HEK293 (cell line): Measurements from ENCODE around the gene NDUFS7.

Experiments used
- GLIS2 ChIP-seq: fragments of 450-650 bp; formaldehyde crosslinking; IDR thresholded peaks from 2 replicates; pipeline ENCODE4 v1.5.1; 2016; ENCODE audit warnings: missing biosample characterization, missing genetic modification characterization
- PRDM1 ChIP-seq: fragments of 450-650 bp; formaldehyde crosslinking; IDR thresholded peaks from 2 replicates; pipeline ENCODE4; 2016; ENCODE audit warnings: missing biosample characterization, missing genetic modification characterization
- SALL2 ChIP-seq: fragments of 450-650 bp; formaldehyde crosslinking; IDR thresholded peaks from 2 replicates; pipeline ENCODE4 v1.5.0; 2017; ENCODE audit warnings: missing biosample characterization, mild to moderate bottlenecking, missing genetic modification characterization, borderline replicate concordance
- SCRT1 ChIP-seq: fragments of 450-650 bp; formaldehyde crosslinking; IDR thresholded peaks from 2 replicates; pipeline ENCODE4 v1.5.1; 2016; ENCODE audit warnings: missing biosample characterization, missing genetic modification characterization, borderline replicate concordance
- SCRT2 ChIP-seq: fragments of 450-650 bp; formaldehyde crosslinking; IDR thresholded peaks from 2 replicates; pipeline ENCODE4 v1.5.1; 2016; ENCODE audit warnings: missing biosample characterization, missing genetic modification characterization
- YY1 ChIP-seq: fragments of 450-650 bp; formaldehyde crosslinking; IDR thresholded peaks from 2 replicates; pipeline ENCODE4 v1.5.1; 2018; ENCODE audit warnings: missing biosample characterization, missing genetic modification characterization
- ZBTB48 ChIP-seq: fragments of 450-650 bp; formaldehyde crosslinking; IDR thresholded peaks from 2 replicates; pipeline ENCODE4 v1.5.1; 2016; ENCODE audit warnings: missing biosample characterization, missing genetic modification characterization
- ZBTB8A ChIP-seq: fragments of 450-650 bp; formaldehyde crosslinking; IDR thresholded peaks from 2 replicates; pipeline ENCODE4 v1.5.1; 2016; ENCODE audit warnings: missing biosample characterization, missing genetic modification characterization
- ZFHX2 ChIP-seq: fragments of 450-650 bp; formaldehyde crosslinking; conservative IDR thresholded peaks from 2 replicates; pipeline ENCODE4 v1.5.1; 2016; ENCODE audit warnings: missing biosample characterization, missing genetic modification characterization
- ZFP37 ChIP-seq: fragments of 450-650 bp; formaldehyde crosslinking; IDR thresholded peaks from 2 replicates; pipeline ENCODE4 v1.5.1; 2016; ENCODE audit warnings: missing biosample characterization, missing genetic modification characterization
- ZIC2 ChIP-seq: fragments of 450-650 bp; formaldehyde crosslinking; IDR thresholded peaks from 2 replicates; pipeline ENCODE4 v1.5.1; 2016; ENCODE audit warnings: missing biosample characterization, missing genetic modification characterization
- ZNF10 ChIP-seq: fragments of 450-650 bp; formaldehyde crosslinking; IDR thresholded peaks from 2 replicates; pipeline ENCODE4 v1.5.1; 2017; ENCODE audit warnings: missing biosample characterization, missing genetic modification characterization
- ZNF184 ChIP-seq: fragments of 450-650 bp; IDR thresholded peaks from 2 replicates; pipeline ENCODE4 v1.5.1; 2018; ENCODE audit warnings: missing biosample characterization, mild to moderate bottlenecking, missing genetic modification characterization
- ZNF341 ChIP-seq: fragments of 450-650 bp; formaldehyde crosslinking; IDR thresholded peaks from 2 replicates; pipeline ENCODE4; 2016; ENCODE audit warnings: low read depth, missing biosample characterization, missing genetic modification characterization
- ZNF394 ChIP-seq: fragments of 450-650 bp; formaldehyde crosslinking; IDR thresholded peaks from 2 replicates; pipeline ENCODE4 v1.5.1; 2016; ENCODE audit warnings: missing biosample characterization, missing genetic modification characterization, mild to moderate bottlenecking, moderate library complexity, borderline replicate concordance
- ZNF416 ChIP-seq: fragments of 450-650 bp; formaldehyde crosslinking; IDR thresholded peaks from 2 replicates; pipeline ENCODE4 v1.5.1; 2016; ENCODE audit warnings: missing biosample characterization, missing genetic modification characterization
- ZNF600 ChIP-seq: fragments of 450-650 bp; formaldehyde crosslinking; IDR thresholded peaks from 2 replicates; pipeline ENCODE4 v1.5.1; 2016; ENCODE audit warnings: missing biosample characterization, missing genetic modification characterization
- ZNF660 ChIP-seq: fragments of 450-650 bp; IDR thresholded peaks from 2 replicates; pipeline ENCODE4 v1.5.1; 2018; ENCODE audit warnings: missing biosample characterization, mild to moderate bottlenecking, missing genetic modification characterization
- ZNF785 ChIP-seq: fragments of 450-650 bp; formaldehyde crosslinking; IDR thresholded peaks from 2 replicates; pipeline ENCODE4 v1.5.1; 2016; ENCODE audit warnings: missing biosample characterization, missing genetic modification characterization
- ZXDB ChIP-seq: fragments of 450-650 bp; formaldehyde crosslinking; IDR thresholded peaks from 2 replicates; pipeline ENCODE4 v1.5.1; 2016; ENCODE audit warnings: missing biosample characterization, missing genetic modification characterization
- TF ChIP-seq, protein P1 (sequence below): fragments of 450-650 bp; formaldehyde crosslinking; IDR thresholded peaks from 2 replicates; pipeline ENCODE4 v1.5.1; 2017; ENCODE audit warnings: missing biosample characterization, missing genetic modification characterization
- TF ChIP-seq, protein P2 (sequence below): fragments of 450-650 bp; formaldehyde crosslinking; IDR thresholded peaks from 2 replicates; pipeline ENCODE4 v1.5.1; 2017; ENCODE audit warnings: missing biosample characterization, mild to moderate bottlenecking, missing genetic modification characterization, moderate library complexity
- TF ChIP-seq, protein P3 (sequence below): fragments of 450-650 bp; formaldehyde crosslinking; IDR thresholded peaks from 2 replicates; pipeline ENCODE4 v1.5.1; 2016; ENCODE audit warnings: missing biosample characterization, missing genetic modification characterization
- TF ChIP-seq, protein P4 (sequence below): fragments of 450-650 bp; formaldehyde crosslinking; IDR thresholded peaks from 2 replicates; pipeline ENCODE4 v1.5.1; 2016; ENCODE audit warnings: missing biosample characterization, missing genetic modification characterization
- TF ChIP-seq, protein P5 (sequence below): fragments of 450-650 bp; formaldehyde crosslinking; optimal IDR thresholded peaks from 2 replicates; pipeline ENCODE3; 2016; ENCODE audit warnings: missing biosample characterization, mild to moderate bottlenecking, missing genetic modification characterization
- TF ChIP-seq, protein P6 (sequence below): fragments of 450-650 bp; formaldehyde crosslinking; IDR thresholded peaks from 2 replicates; pipeline ENCODE4 v1.5.1; 2016; ENCODE audit warnings: missing biosample characterization, missing genetic modification characterization, low read depth
- TF ChIP-seq, protein P7 (sequence below): fragments of 450-650 bp; formaldehyde crosslinking; IDR thresholded peaks from 2 replicates; pipeline ENCODE4 v1.5.1; 2016; ENCODE audit warnings: missing biosample characterization, missing genetic modification characterization

NDUFS7 gene

DNA sequence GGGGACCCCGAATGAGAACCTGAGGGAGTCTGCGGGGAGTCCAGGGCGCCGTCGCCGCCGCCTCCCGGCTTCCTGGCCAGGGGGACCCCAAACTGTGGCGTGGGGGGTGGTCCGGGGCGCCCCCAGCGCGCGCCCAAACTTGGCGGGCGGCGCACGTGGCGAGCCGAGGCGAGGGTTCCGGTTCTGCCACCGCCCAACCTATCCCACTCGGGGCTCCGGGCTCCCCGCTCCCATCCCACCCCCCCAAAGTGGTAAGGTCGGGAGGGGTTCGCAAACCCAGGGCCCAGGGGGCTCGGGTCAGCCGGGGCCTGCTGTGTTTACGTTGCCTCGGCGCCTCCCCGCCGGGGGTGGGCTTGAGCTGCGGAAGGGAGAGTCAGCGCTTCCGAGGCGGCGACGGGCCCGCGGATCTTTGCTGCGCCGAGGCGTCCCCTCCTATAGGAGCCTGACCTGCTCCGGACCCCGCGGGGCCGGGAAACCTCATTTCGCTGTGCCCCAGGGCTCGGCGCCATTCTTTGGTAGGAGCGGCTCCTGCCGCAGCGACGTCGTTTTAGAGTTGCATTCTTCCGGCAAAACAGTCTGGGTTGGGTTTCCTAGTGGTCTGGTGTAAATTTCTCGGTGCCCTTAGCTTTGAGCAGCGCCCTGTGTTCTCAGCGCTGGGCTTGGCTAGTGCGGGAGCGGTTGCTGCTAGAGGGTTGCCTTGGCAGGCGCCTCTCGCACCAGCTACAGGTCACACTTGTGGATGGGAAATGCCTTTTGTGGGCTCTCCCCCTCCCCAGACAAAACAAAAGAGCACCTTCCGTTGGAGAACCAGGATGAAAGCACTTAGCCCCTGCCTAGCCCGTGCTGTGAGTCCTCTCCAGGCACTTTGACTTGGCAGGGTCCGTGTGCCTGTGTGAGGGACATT lies 24.8 kb downstream of the NDUFS7 start (continued):
- TF ChIP-seq, protein P1, sequence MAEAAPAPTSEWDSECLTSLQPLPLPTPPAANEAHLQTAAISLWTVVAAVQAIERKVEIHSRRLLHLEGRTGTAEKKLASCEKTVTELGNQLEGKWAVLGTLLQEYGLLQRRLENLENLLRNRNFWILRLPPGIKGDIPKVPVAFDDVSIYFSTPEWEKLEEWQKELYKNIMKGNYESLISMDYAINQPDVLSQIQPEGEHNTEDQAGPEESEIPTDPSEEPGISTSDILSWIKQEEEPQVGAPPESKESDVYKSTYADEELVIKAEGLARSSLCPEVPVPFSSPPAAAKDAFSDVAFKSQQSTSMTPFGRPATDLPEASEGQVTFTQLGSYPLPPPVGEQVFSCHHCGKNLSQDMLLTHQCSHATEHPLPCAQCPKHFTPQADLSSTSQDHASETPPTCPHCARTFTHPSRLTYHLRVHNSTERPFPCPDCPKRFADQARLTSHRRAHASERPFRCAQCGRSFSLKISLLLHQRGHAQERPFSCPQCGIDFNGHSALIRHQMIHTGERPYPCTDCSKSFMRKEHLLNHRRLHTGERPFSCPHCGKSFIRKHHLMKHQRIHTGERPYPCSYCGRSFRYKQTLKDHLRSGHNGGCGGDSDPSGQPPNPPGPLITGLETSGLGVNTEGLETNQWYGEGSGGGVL = peak; percentile 13; the same call in 1 of the 2 replicates
- TF ChIP-seq PRDM1 (tag by site-specific recombination) = no peak
- no peak for TF ChIP-seq ZNF416 (tag by site-specific recombination)
- TF ChIP-seq ZNF341 = peak; percentile 55
- TF ChIP-seq, protein P2, sequence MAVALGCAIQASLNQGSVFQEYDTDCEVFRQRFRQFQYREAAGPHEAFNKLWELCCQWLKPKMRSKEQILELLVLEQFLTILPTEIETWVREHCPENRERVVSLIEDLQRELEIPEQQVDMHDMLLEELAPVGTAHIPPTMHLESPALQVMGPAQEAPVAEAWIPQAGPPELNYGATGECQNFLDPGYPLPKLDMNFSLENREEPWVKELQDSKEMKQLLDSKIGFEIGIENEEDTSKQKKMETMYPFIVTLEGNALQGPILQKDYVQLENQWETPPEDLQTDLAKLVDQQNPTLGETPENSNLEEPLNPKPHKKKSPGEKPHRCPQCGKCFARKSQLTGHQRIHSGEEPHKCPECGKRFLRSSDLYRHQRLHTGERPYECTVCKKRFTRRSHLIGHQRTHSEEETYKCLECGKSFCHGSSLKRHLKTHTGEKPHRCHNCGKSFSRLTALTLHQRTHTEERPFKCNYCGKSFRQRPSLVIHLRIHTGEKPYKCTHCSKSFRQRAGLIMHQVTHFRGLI (tag by site-specific recombination) = peak; percentile 33; the same call in 1 of the 2 replicates
- TF ChIP-seq ZNF785 = no peak
- TF ChIP-seq SALL2 (tag by site-specific recombination) = no peak
- 0 out of 2 replicates have a peak, but pooled peaks have one; percentile 16 for TF ChIP-seq ZFP37 (tag by site-specific recombination)
- TF ChIP-seq SCRT1 (tag by site-specific recombination) = peak; percentile 99
- TF ChIP-seq, protein P3, sequence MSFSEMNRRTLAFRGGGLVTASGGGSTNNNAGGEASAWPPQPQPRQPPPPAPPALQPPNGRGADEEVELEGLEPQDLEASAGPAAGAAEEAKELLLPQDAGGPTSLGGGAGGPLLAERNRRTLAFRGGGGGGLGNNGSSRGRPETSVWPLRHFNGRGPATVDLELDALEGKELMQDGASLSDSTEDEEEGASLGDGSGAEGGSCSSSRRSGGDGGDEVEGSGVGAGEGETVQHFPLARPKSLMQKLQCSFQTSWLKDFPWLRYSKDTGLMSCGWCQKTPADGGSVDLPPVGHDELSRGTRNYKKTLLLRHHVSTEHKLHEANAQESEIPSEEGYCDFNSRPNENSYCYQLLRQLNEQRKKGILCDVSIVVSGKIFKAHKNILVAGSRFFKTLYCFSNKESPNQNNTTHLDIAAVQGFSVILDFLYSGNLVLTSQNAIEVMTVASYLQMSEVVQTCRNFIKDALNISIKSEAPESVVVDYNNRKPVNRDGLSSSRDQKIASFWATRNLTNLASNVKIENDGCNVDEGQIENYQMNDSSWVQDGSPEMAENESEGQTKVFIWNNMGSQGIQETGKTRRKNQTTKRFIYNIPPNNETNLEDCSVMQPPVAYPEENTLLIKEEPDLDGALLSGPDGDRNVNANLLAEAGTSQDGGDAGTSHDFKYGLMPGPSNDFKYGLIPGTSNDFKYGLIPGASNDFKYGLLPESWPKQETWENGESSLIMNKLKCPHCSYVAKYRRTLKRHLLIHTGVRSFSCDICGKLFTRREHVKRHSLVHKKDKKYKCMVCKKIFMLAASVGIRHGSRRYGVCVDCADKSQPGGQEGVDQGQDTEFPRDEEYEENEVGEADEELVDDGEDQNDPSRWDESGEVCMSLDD (tag by site-specific recombination) = peak; percentile 90
- TF ChIP-seq ZNF600 = peak; percentile 52; the same call in 1 of the 2 replicates
- TF ChIP-seq YY1 (tag by site-specific recombination) = peak; percentile 39; the same call in 1 of the 2 replicates
- no peak for TF ChIP-seq ZNF10 (tag by site-specific recombination)
- TF ChIP-seq, protein P4, sequence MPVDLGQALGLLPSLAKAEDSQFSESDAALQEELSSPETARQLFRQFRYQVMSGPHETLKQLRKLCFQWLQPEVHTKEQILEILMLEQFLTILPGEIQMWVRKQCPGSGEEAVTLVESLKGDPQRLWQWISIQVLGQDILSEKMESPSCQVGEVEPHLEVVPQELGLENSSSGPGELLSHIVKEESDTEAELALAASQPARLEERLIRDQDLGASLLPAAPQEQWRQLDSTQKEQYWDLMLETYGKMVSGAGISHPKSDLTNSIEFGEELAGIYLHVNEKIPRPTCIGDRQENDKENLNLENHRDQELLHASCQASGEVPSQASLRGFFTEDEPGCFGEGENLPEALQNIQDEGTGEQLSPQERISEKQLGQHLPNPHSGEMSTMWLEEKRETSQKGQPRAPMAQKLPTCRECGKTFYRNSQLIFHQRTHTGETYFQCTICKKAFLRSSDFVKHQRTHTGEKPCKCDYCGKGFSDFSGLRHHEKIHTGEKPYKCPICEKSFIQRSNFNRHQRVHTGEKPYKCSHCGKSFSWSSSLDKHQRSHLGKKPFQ (tag by site-specific recombination) = no peak
- TF ChIP-seq, protein P5, sequence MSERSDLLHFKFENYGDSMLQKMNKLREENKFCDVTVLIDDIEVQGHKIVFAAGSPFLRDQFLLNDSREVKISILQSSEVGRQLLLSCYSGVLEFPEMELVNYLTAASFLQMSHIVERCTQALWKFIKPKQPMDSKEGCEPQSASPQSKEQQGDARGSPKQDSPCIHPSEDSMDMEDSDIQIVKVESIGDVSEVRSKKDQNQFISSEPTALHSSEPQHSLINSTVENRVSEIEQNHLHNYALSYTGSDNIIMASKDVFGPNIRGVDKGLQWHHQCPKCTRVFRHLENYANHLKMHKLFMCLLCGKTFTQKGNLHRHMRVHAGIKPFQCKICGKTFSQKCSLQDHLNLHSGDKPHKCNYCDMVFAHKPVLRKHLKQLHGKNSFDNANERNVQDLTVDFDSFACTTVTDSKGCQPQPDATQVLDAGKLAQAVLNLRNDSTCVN (tag by site-specific recombination) = peak; percentile 84
- no peak for TF ChIP-seq ZNF184 (tag by site-specific recombination)
- no peak for TF ChIP-seq ZNF394 (tag by site-specific recombination)
- peak; percentile 1; the same call in 1 of the 2 replicates for TF ChIP-seq ZXDB (tag by site-specific recombination)
- TF ChIP-seq ZFHX2 (tag by site-specific recombination) = 0 out of 2 replicates have a peak, but pooled peaks have one; percentile 20
- TF ChIP-seq, protein P6, sequence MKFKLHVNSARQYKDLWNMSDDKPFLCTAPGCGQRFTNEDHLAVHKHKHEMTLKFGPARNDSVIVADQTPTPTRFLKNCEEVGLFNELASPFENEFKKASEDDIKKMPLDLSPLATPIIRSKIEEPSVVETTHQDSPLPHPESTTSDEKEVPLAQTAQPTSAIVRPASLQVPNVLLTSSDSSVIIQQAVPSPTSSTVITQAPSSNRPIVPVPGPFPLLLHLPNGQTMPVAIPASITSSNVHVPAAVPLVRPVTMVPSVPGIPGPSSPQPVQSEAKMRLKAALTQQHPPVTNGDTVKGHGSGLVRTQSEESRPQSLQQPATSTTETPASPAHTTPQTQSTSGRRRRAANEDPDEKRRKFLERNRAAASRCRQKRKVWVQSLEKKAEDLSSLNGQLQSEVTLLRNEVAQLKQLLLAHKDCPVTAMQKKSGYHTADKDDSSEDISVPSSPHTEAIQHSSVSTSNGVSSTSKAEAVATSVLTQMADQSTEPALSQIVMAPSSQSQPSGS (tag by site-specific recombination) = no peak
- TF ChIP-seq, protein P7, sequence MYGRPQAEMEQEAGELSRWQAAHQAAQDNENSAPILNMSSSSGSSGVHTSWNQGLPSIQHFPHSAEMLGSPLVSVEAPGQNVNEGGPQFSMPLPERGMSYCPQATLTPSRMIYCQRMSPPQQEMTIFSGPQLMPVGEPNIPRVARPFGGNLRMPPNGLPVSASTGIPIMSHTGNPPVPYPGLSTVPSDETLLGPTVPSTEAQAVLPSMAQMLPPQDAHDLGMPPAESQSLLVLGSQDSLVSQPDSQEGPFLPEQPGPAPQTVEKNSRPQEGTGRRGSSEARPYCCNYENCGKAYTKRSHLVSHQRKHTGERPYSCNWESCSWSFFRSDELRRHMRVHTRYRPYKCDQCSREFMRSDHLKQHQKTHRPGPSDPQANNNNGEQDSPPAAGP (tag by site-specific recombination) = 0 out of 2 replicates have a peak, but pooled peaks have one; percentile 9
- TF ChIP-seq ZBTB8A = 0 out of 2 replicates have a peak, but pooled peaks have one; percentile 30
- TF ChIP-seq ZBTB48 = peak; percentile 34
- peak; percentile 82; the same call in 1 of the 2 replicates for TF ChIP-seq GLIS2 (tag by site-specific recombination)
- 0 out of 2 replicates have a peak, but pooled peaks have one; percentile 13 for TF ChIP-seq ZNF660
- peak; percentile 99 for TF ChIP-seq SCRT2 (tag by site-specific recombination)
- TF ChIP-seq ZIC2 (tag by site-specific recombination) = peak; percentile 52; the same call in 1 of the 2 replicates
